Measurements from ENCODE around the gene DGKG. TPM values are rescaled to one million over a fixed set of nuclear protein-coding genes. Genes with fewer than 3 reads are reported as not detected.

DGKG gene
- total RNA-seq, 4 donors from 2014 or later: 0.79 to 4.0 (median 1.6) TPM

DNA sequence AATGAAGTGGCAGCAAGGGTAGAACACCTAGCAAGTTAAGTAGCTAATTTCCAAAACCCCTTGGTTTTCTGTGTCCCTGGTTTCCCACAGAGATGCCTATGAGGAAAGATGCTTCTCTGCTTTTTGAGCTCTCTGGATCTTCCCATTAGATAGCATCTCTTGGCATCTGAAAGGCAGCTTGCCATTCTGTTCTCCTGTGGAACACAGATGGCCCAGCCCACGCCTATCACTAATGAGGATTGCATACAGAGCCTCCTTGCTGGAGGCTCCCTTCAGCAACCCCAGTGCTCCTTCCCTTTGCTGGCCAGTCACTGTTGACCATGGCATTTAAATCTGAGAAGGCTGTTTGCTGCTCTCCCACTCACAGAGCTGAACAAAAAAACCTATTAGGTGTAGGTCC lies 218.8 kb downstream of the DGKG start:
- Histone ChIP-seq H3K4me1 (peaks cover 3% of the 10 kb centered on the region), H3K27ac (no peak overlapping the region), H3K9me3 (no peaks in the 10 kb centered on the region), H3K36me3 (no peaks in the 10 kb centered on the region), H3K4me3 (no peak overlapping the region), H3K27me3 (no peaks in the 10 kb centered on the region)
- DNase-seq (ENCODE audit: low spot score in 2 of 2): no peak
- 38% methylated on average over 1 of the region's 1 CpG for WGBS
- no peak for TF ChIP-seq POLR2A (IDR thresholded peaks at IDR 0.05)
- TF ChIP-seq, protein P1, sequence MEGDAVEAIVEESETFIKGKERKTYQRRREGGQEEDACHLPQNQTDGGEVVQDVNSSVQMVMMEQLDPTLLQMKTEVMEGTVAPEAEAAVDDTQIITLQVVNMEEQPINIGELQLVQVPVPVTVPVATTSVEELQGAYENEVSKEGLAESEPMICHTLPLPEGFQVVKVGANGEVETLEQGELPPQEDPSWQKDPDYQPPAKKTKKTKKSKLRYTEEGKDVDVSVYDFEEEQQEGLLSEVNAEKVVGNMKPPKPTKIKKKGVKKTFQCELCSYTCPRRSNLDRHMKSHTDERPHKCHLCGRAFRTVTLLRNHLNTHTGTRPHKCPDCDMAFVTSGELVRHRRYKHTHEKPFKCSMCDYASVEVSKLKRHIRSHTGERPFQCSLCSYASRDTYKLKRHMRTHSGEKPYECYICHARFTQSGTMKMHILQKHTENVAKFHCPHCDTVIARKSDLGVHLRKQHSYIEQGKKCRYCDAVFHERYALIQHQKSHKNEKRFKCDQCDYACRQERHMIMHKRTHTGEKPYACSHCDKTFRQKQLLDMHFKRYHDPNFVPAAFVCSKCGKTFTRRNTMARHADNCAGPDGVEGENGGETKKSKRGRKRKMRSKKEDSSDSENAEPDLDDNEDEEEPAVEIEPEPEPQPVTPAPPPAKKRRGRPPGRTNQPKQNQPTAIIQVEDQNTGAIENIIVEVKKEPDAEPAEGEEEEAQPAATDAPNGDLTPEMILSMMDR (IDR thresholded peaks at IDR 0.05): no peak
- TF ChIP-seq EP300 (IDR thresholded peaks at IDR 0.05): no peak
- no peak for TF ChIP-seq POLR2AphosphoS5 (IDR thresholded peaks at IDR 0.05)

DNA sequence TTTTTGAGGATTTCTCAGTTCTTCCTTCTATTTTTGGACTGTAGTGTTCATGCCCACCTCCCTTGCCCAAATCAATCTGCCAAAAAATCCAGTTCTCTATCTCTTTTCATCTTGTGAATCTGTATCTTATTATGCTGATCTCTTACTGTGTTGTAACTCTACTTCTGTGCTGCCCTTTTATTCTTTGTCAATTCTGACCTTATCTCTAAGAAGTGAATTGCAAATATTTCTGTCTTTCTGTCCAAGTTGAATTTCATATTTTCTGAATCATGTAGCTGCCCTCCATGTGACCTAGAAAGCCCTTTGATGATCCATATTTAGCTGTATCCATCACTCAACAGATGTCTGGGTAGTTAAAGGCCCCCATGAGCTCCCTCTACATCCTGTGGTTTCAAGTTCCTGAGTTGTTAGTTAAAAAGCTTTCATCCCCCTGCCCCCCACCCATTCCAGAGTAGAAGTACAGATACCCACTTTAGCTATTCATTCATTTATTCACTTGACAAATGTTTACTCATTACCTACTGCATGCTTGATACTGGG lies 219.6 kb downstream of the DGKG start:
- no peak for TF ChIP-seq POLR2A (IDR thresholded peaks at IDR 0.05)
- no peak for TF ChIP-seq EP300 (IDR thresholded peaks at IDR 0.05)
- no peak for TF ChIP-seq POLR2AphosphoS5 (IDR thresholded peaks at IDR 0.05)
- TF ChIP-seq, protein P1 (IDR thresholded peaks at IDR 0.05): no peak
- Histone ChIP-seq H3K9me3 (no peaks in the 10 kb centered on the region), H3K27me3 (no peaks in the 10 kb centered on the region), H3K4me3 (no peak overlapping the region), H3K4me1 (peaks cover 3% of the 10 kb centered on the region), H3K27ac (no peak overlapping the region), H3K36me3 (no peaks in the 10 kb centered on the region)
- DNase-seq (ENCODE audit: low spot score in 2 of 2): no peak

DNA sequence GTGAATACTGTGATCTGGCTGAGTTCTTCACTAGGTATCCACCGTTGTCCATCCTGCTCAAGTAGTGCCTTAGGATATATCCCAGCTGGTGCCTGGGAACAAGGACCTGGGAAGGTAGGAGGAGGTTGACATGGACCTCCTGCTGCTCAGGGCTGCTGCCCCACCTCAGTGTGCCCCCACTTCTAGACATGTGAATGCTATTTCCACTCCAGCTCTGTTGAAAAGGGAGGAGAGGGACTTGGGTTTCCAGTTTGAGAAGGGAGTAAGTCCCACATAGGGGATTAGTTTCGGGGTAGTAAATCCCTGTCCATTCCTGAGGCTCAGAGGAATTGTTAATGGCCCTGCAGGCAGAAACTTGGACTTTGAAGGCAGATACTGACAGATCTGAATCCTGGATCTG lies 220.2 kb downstream of the DGKG start:
- no peak for TF ChIP-seq POLR2AphosphoS5 (IDR thresholded peaks at IDR 0.05)
- TF ChIP-seq, protein P1 (IDR thresholded peaks at IDR 0.05): no peak
- no peak for TF ChIP-seq EP300 (IDR thresholded peaks at IDR 0.05)
- no peak for TF ChIP-seq POLR2A (IDR thresholded peaks at IDR 0.05)
- no peaks in the 10 kb centered on the region for H3K27me3 ChIP-seq
- H3K36me3 ChIP-seq: no peaks in the 10 kb centered on the region
- H3K4me3 ChIP-seq: no peak overlapping the region
- WGBS: 75% methylated on average over 2 of the region's 2 CpGs
- no peak overlapping the region for H3K27ac ChIP-seq
- no peak for DNase-seq (ENCODE audit: low spot score in 2 of 2)
- H3K9me3 ChIP-seq: no peaks in the 10 kb centered on the region
- peaks cover 3% of the 10 kb centered on the region for H3K4me1 ChIP-seq

DNA sequence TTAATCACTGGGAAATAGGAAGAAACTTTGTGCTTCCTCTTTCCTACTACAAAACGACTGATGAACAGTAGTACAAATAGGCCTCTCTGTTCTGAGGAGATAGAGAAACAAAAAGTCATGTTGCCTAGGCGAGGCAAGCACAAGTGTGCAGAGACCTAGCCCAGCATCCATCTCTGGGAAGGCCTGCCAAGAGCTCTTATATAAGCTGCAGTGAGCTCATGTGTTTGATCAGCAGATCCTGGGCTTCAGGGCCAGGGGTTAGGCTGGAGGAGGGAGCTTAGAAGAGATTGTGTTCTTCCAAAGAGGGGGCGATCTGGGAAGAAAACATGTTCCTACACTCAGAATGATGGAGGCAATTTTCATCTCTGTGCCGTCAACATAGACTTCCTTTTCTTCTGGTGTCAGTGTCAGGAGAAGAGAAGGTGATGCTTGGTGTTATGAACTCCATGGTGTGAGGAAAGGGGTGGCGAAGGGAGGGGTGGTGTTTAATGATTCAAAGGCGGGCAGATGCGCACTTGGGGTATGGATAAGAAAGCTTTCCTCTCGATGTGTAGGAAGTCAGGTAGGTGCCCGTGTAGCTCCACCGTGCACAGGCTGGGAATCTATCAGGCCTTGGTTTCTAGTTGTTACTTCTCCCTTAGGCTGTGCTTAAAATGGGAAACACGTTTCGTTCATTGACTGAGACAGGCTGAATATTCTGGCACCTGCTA lies 223.6 kb downstream of the DGKG start:
- Histone ChIP-seq H3K9me3 (no peaks in the 10 kb centered on the region), H3K27ac (no peak overlapping the region), H3K4me1 (peaks cover 3% of the 10 kb centered on the region), H3K4me3 (no peak overlapping the region), H3K36me3 (no peaks in the 10 kb centered on the region), H3K27me3 (no peaks in the 10 kb centered on the region)
- no peak for TF ChIP-seq EP300 (IDR thresholded peaks at IDR 0.05)
- TF ChIP-seq, protein P1 (IDR thresholded peaks at IDR 0.05): no peak
- no peak for TF ChIP-seq POLR2A (IDR thresholded peaks at IDR 0.05)
- TF ChIP-seq POLR2AphosphoS5 (IDR thresholded peaks at IDR 0.05): no peak
- 80% methylated on average over 12 of the region's 12 CpGs for WGBS
- no peak for DNase-seq (ENCODE audit: low spot score in 2 of 2)

DNA sequence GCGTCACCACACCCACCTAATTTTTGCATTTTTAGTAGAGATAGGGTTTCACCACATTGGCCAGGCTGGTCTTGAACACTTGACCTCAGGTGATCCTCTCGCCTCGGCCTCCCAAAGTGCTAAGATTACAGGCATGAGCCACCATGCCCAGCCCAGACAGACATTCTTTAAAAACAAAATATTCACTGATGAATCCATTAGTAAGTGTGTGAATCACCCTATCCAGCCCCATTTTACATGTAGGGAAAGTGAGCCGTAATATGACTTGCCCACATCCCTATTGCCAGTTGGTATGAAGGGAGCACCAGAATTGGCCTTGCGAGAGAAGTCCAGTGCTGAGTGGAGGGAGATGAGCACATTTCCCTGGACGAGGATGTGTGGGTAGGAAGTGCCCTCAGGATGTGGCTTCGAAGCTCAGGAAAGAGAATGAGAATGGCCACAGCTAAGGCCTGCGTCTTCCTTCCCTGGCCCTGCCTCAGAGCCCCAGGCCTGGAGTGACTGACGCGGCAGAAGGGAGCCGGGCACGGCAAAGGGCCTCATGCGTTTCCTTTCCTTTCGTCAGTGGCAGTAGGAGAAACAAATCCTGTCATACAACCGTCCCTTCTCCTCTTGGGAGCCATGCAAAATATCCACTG lies 224.9 kb downstream of the DGKG start:
- H3K9me3 ChIP-seq: no peaks in the 10 kb centered on the region
- H3K27ac ChIP-seq: no peak overlapping the region
- WGBS: 88% methylated on average over 15 of the region's 15 CpGs
- H3K27me3 ChIP-seq: no peaks in the 10 kb centered on the region
- H3K4me3 ChIP-seq: no peak overlapping the region
- TF ChIP-seq POLR2AphosphoS5 (IDR thresholded peaks at IDR 0.05): no peak
- no peak for TF ChIP-seq POLR2A (IDR thresholded peaks at IDR 0.05)
- TF ChIP-seq, protein P1 (IDR thresholded peaks at IDR 0.05): no peak
- TF ChIP-seq EP300 (IDR thresholded peaks at IDR 0.05): no peak
- H3K36me3 ChIP-seq: no peaks in the 10 kb centered on the region
- H3K4me1 ChIP-seq: no peaks in the 10 kb centered on the region
- DNase-seq (ENCODE audit: low spot score in 2 of 2): no peak

Data from suprapubic skin (tissue), 4 donors.